Measurements from ENCODE around the gene COL5A3.

DNA sequence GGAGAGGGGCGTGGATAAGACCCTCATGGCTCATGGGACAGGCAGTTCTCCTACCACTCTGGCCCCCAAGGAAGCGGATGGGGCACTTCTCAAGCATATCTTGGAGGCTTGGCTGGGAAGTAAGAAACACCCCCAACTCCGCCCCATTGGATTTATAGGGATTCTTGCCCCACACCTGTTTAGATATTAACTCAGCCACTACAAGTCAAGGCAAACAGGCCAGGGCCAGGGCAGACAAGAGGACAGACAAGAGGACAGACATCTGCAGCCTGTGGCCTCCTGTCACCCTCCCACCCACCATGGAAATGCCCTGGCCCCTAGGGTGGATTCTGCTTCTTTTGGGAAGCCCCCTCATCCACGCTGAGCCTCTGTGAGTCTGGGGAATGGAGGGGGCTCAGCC lies 27.1 kb upstream of the COL5A3 start:
- TF ChIP-seq EP300 (IDR thresholded peaks at IDR 0.05), result no peak
- TF ChIP-seq POLR2A (IDR thresholded peaks at IDR 0.05), result no peak

All from upper lobe of left lung (tissue), 4 donors.